Panc1 (cell line): Measurements from ENCODE around the gene PDE4B. TPM values are rescaled to one million over a fixed set of nuclear protein-coding genes. Genes with fewer than 3 reads are reported as not detected.

Experiments
- ATAC-seq: fragments of 200-7000 bp; cut with Tn5 transposase; 2 replicates; pipeline ENCODE4 v1.9.1; 2020; ENCODE audit warnings: mild to moderate bottlenecking, moderate library complexity
- BruUV-seq: library from RNA; stranded (reverse); fragments of 400-500 nt; replicated peaks from 2 replicates; lab custom pipeline; 2021; lab: Mats Ljungman, UMichigan
- CTCF ChIA-PET: fragments of 300-600 bp; sonication (Branson Sonifier 250); formaldehyde crosslinking; loops from one replicate; lab custom pipeline; 2022; ENCODE audit warnings: antibody characterized with exemption; lab: Charles Lee
- POLR2A ChIA-PET: fragments of 300-600 bp; sonication (Branson Sonifier 250); formaldehyde crosslinking; loops from one replicate; lab custom pipeline; 2022; ENCODE audit warnings: antibody characterized with exemption; lab: Charles Lee
- DNase-seq: peaks from one replicate; pipeline ENCODE4 v3.0.0-alpha.2; 2010; ENCODE audit warnings: low read depth, low spot score
- H3K27ac ChIP-seq: 2 replicates; pipeline ENCODE4 v1.5.1; 2011; ENCODE audit warnings: mild to moderate bottlenecking, low read length, inconsistent platforms
- H3K27me3 ChIP-seq: fragments of 200-500 bp; sonication (Bioruptor generic); 2 replicates; pipeline ENCODE4 v1.6.0; 2014; ENCODE audit warnings: low read length, inconsistent platforms; ENCODE audit not compliant: control insufficient read depth, insufficient read depth
- H3K36me3 ChIP-seq: fragments of 200-500 bp; sonication (Bioruptor generic); 2 replicates; pipeline ENCODE4 v1.5.1; 2014; ENCODE audit warnings: inconsistent platforms, mild to moderate bottlenecking, low read length, moderate library complexity; ENCODE audit not compliant: control insufficient read depth, insufficient read depth
- H3K4me1 ChIP-seq: 2 replicates; pipeline ENCODE4 v1.5.1; 2011; ENCODE audit warnings: inconsistent platforms, mild to moderate bottlenecking, low read length, moderate library complexity; ENCODE audit not compliant: control insufficient read depth, insufficient read depth
- H3K4me3 ChIP-seq, 2 experiments: 2 replicates each; pipeline ENCODE4 v1.5.1; 2011 to 2012; ENCODE audit warnings: low read depth in 2 of 2, low read length in 2 of 2, mild to moderate bottlenecking in 2 of 2, inconsistent platforms in 1 of 2, moderate library complexity in 1 of 2
- H3K9me3 ChIP-seq: fragments of 200-500 bp; sonication (Bioruptor generic); 2 replicates; pipeline ENCODE4 v1.5.1; 2014; ENCODE audit warnings: low read depth, mild to moderate bottlenecking, inconsistent platforms, low read length, moderate library complexity; ENCODE audit not compliant: control insufficient read depth, insufficient read depth
- POLR2AphosphoS5 ChIP-seq: IDR thresholded peaks from 2 replicates; pipeline ENCODE4 v1.6.1; 2012; ENCODE audit warnings: mild to moderate bottlenecking, low read depth, low read length, moderate library complexity
- SIN3A ChIP-seq: IDR thresholded peaks from 2 replicates; pipeline ENCODE4 v1.6.1; 2012; ENCODE audit warnings: low read depth, mild to moderate bottlenecking, low read length, moderate library complexity, borderline replicate concordance; ENCODE audit not compliant: insufficient read depth
- TCF7L2 ChIP-seq: IDR thresholded peaks from 2 replicates; pipeline ENCODE4 v1.6.1; 2011; ENCODE audit warnings: mild to moderate bottlenecking, low read depth, low read length, inconsistent platforms
- in situ Hi-C: cut with HindIII; loops from 2 replicates; pipeline ENCODE4 v1.10.0; 2016; ENCODE audit warnings: low sequenced_read_pairs, low pct_unique_long_range_greater_than_20kb
- intact Hi-C: fragments of 100-400 bp; cut with micrococcal nuclease; formaldehyde crosslinking; loops from one replicate; pipeline ENCODE4 v1.10.0; 2022; ENCODE audit not compliant: unreplicated experiment
- total RNA-seq: library from RNA; stranded (reverse); gene quantifications from one replicate; pipeline ENCODE4 v1.2.1, GENCODE V29; 2021; ENCODE audit not compliant: unreplicated experiment
- TF ChIP-seq, protein P1 (sequence below), 2 experiments: IDR thresholded peaks; 2 replicates each; pipeline ENCODE4 v1.6.1; 2011 to 2012; ENCODE audit warnings: low read depth in 2 of 2, control low read depth in 1 of 2, low read length in 1 of 2, mild to moderate bottlenecking in 1 of 2, moderate library complexity in 1 of 2; ENCODE audit not compliant: insufficient read depth in 1 of 2
- TF ChIP-seq, protein P2 (sequence below): fragments of 450-650 bp; IDR thresholded peaks from 2 replicates; pipeline ENCODE4 v1.5.1; 2017; ENCODE audit warnings: mild to moderate bottlenecking

Gene PDE4B
- total RNA-seq, 1 experiment from 2014 or later, result 0.26 TPM

DNA sequence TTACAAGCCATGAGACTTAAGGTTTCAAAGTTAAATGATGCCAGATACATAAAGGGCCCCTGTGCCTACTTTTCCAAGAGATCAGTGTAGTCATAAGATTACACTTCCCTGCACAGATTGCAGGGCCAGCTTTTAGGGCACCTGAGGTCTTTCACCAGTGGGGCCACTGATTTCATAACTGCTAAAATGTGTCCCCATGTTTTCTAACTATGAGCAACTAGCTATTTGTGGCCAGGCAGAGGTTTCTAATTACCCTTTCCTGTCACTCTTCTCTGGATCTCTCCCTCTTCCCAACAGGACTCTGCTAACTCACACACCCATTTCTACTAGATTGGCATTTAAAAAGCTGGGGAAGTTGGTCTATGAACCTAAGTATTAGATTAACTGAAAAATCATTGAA is 534.2 kb downstream of the PDE4B start:
- intact Hi-C loops (no loop called here), in situ Hi-C loops (no loop called here)
- TF ChIP-seq, protein P1, sequence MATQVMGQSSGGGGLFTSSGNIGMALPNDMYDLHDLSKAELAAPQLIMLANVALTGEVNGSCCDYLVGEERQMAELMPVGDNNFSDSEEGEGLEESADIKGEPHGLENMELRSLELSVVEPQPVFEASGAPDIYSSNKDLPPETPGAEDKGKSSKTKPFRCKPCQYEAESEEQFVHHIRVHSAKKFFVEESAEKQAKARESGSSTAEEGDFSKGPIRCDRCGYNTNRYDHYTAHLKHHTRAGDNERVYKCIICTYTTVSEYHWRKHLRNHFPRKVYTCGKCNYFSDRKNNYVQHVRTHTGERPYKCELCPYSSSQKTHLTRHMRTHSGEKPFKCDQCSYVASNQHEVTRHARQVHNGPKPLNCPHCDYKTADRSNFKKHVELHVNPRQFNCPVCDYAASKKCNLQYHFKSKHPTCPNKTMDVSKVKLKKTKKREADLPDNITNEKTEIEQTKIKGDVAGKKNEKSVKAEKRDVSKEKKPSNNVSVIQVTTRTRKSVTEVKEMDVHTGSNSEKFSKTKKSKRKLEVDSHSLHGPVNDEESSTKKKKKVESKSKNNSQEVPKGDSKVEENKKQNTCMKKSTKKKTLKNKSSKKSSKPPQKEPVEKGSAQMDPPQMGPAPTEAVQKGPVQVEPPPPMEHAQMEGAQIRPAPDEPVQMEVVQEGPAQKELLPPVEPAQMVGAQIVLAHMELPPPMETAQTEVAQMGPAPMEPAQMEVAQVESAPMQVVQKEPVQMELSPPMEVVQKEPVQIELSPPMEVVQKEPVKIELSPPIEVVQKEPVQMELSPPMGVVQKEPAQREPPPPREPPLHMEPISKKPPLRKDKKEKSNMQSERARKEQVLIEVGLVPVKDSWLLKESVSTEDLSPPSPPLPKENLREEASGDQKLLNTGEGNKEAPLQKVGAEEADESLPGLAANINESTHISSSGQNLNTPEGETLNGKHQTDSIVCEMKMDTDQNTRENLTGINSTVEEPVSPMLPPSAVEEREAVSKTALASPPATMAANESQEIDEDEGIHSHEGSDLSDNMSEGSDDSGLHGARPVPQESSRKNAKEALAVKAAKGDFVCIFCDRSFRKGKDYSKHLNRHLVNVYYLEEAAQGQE (IDR thresholded peaks at IDR 0.05; ENCODE audit: insufficient read depth in 1 of 2, low read depth in 2 of 2, low read length in 1 of 2), result no peak
- TF ChIP-seq POLR2AphosphoS5 (no peak), TCF7L2 (no peak), SIN3A (no peak)
- TF ChIP-seq, protein P2, sequence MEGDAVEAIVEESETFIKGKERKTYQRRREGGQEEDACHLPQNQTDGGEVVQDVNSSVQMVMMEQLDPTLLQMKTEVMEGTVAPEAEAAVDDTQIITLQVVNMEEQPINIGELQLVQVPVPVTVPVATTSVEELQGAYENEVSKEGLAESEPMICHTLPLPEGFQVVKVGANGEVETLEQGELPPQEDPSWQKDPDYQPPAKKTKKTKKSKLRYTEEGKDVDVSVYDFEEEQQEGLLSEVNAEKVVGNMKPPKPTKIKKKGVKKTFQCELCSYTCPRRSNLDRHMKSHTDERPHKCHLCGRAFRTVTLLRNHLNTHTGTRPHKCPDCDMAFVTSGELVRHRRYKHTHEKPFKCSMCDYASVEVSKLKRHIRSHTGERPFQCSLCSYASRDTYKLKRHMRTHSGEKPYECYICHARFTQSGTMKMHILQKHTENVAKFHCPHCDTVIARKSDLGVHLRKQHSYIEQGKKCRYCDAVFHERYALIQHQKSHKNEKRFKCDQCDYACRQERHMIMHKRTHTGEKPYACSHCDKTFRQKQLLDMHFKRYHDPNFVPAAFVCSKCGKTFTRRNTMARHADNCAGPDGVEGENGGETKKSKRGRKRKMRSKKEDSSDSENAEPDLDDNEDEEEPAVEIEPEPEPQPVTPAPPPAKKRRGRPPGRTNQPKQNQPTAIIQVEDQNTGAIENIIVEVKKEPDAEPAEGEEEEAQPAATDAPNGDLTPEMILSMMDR, result no peak
- Histone ChIP-seq H3K4me1 (no peaks in the 10 kb centered on the region; the same call in 1 of the 2 replicates), H3K36me3 (no peaks in the 10 kb centered on the region), H3K27ac (no peak overlapping the region), H3K9me3 (no peaks in the 10 kb centered on the region), H3K27me3 (peaks cover 12% of the 10 kb centered on the region; the same call in 1 of the 2 replicates), H3K4me3 (no peak overlapping the region)
- no TSS peak for BruUV-seq
- no peak for ATAC-seq
- POLR2A ChIA-PET, result no interaction called here
- DNase-seq, result no peak
- CTCF ChIA-PET, result no interaction called here

DNA sequence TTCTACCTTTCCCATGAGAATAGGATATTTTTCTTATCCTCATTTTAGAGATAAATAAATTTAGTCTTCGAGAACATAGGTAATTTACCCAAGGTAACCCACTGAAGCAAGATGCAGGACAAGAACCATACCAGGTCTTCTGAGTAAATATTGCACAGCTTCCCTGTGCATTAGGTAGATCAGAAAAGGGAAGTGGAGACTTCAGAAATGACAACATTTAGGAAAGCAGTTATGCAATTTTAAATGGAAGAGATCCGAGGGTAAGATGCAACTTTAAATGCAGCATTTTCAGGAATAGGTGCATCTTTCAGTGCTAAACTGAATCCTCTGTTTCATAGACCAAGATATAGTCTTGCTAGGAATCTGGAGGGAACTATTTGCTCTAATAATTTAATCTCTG is 534.9 kb downstream of the PDE4B start:
- Histone ChIP-seq H3K36me3 (no peaks in the 10 kb centered on the region; the same call in 1 of the 2 replicates), H3K4me1 (no peaks in the 10 kb centered on the region; the same call in 1 of the 2 replicates), H3K27me3 (peaks cover 18% of the 10 kb centered on the region), H3K4me3 (no peak overlapping the region), H3K27ac (no peak overlapping the region), H3K9me3 (no peaks in the 10 kb centered on the region)
- no peak for DNase-seq
- in situ Hi-C loops (no loop called here), intact Hi-C loops (no loop called here)
- CTCF ChIA-PET, result no interaction called here
- ATAC-seq, result no peak
- POLR2A ChIA-PET, result no interaction called here
- no TSS peak for BruUV-seq
- TF ChIP-seq, protein P2, result no peak
